ENCODE measurements around the gene TBC1D14. TPM values are rescaled to one million over a fixed set of nuclear protein-coding genes. Genes with fewer than 3 reads are reported as not detected.

Gene TBC1D14
- polyA plus RNA-seq, 1 experiment = 35.8 TPM

DNA sequence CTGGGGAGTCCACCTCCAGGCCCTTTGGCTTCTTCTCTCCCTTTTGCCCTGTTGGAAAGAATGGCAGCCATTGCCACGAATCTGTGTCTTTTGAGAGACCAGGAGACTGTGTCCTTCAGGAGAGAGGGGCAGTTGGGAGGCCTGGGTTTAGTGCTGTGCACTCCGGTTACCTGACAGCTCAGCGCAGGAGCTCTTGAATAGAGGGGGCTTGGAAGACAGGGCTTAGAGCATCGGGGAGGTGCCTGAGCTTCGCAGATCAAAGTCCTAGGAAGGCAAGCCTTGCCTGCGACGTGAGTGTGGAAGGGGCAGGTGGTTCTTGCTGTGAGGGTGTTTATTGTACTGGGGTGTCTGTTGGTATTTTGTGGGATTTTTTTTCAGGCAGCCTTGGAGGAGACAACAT, 91.6 kb downstream of the TBC1D14 start:
- ChIA-PET POLR2A (no interaction called here), CTCF (no interaction called here)
- H3K36me3 ChIP-seq (ENCODE audit: control insufficient read depth, insufficient read depth, low read length) = peaks cover 24% of the 10 kb centered on the region

DNA sequence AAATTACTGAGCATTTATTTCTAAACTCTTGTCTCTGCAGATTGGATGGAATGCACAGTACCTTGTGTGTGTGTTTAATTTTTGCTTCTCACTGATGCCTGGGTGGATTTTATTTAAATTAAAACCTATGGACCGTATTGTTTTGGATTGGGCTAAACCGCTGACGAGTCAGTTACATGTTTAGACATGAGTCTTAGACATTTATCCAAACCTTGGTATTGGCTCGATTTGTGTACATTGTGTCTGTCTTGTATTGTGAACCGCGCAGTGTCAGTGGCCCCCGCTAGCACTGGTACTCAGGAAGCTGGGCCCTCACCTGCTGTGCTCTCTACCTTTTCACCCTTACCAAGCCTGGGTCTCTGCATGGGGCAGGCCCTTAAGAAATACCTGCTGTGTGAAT, 92.7 kb downstream of the TBC1D14 start:
- peaks cover 21% of the 10 kb centered on the region for H3K36me3 ChIP-seq (ENCODE audit: control insufficient read depth, insufficient read depth, low read length)
- H3K27me3 ChIP-seq (ENCODE audit: control insufficient read depth, insufficient read depth, low read length) = no peaks in the 10 kb centered on the region
- CTCF ChIA-PET = interaction anchor here (1.1 kb wide), 1 partner anchor 12 kb away, joined by 3 read pairs; no protein-coding TSS in a partner anchor
- no peak overlapping the region for H3K4me3 ChIP-seq (ENCODE audit: low read depth, low read length)
- TF ChIP-seq, protein P1, sequence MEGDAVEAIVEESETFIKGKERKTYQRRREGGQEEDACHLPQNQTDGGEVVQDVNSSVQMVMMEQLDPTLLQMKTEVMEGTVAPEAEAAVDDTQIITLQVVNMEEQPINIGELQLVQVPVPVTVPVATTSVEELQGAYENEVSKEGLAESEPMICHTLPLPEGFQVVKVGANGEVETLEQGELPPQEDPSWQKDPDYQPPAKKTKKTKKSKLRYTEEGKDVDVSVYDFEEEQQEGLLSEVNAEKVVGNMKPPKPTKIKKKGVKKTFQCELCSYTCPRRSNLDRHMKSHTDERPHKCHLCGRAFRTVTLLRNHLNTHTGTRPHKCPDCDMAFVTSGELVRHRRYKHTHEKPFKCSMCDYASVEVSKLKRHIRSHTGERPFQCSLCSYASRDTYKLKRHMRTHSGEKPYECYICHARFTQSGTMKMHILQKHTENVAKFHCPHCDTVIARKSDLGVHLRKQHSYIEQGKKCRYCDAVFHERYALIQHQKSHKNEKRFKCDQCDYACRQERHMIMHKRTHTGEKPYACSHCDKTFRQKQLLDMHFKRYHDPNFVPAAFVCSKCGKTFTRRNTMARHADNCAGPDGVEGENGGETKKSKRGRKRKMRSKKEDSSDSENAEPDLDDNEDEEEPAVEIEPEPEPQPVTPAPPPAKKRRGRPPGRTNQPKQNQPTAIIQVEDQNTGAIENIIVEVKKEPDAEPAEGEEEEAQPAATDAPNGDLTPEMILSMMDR (IDR thresholded peaks at IDR 0.05; ENCODE audit: insufficient read depth, low read depth, low read length) = no peak
- POLR2A ChIA-PET = no interaction called here
- DNase-seq (ENCODE audit: low read depth) = no peak

More for the DNA sequence above, 91.6 kb downstream of the TBC1D14 start:
- Histone ChIP-seq H3K27me3 (ENCODE audit: control insufficient read depth, insufficient read depth, low read length) (no peaks in the 10 kb centered on the region), H3K4me3 (ENCODE audit: low read depth, low read length) (no peak overlapping the region)
- no peak for DNase-seq (ENCODE audit: low read depth)
- TF ChIP-seq, protein P1 (IDR thresholded peaks at IDR 0.05; ENCODE audit: insufficient read depth, low read depth, low read length) = no peak

DNA sequence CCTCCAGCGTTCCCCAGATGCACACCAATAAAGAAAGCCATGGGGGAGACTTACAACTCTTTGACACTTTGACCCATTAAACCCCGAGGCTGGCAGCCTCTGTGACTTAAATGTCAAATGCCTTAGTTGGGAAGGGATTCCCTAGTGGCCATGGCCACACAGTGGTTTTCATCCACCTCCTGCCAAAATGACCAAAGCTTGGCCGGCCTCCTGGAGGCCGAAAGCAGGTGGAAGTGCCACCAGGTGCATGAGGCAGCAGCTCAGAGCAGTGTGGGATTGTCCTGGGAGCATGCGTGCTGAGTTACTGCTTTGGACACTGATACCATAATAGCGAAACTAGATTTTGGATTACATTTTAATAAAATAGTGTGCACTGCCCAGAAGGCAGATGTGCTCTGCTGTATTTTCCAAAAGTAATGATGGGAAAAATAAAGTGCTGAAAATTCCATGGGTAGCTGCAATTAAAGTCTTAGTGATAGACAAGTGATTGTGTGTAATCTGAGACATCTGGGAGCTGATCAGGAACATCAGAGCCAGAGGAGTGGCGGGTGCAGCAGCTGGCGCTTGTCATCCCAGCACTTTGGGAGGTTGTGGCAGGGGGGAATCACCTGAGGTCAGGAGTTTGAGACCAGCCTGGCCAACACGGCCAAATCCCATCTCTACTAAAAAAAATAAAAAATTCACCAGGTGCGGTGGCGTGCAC, 93.7 kb downstream of the TBC1D14 start:
- Histone ChIP-seq H3K36me3 (ENCODE audit: control insufficient read depth, insufficient read depth, low read length) (peaks cover 22% of the 10 kb centered on the region), H3K4me3 (ENCODE audit: low read depth, low read length) (no peak overlapping the region), H3K27me3 (ENCODE audit: control insufficient read depth, insufficient read depth, low read length) (no peaks in the 10 kb centered on the region)
- no peak for DNase-seq (ENCODE audit: low read depth)
- TF ChIP-seq, protein P1 (IDR thresholded peaks at IDR 0.05; ENCODE audit: insufficient read depth, low read depth, low read length) = no peak
- CTCF ChIA-PET = interaction anchor here (1.0 to 1.1 kb wide), 3 partner anchors 9 to 29 kb away, joined by 3 to 4 read pairs (median 3); no protein-coding TSS in a partner anchor
- POLR2A ChIA-PET = no interaction called here

DNA sequence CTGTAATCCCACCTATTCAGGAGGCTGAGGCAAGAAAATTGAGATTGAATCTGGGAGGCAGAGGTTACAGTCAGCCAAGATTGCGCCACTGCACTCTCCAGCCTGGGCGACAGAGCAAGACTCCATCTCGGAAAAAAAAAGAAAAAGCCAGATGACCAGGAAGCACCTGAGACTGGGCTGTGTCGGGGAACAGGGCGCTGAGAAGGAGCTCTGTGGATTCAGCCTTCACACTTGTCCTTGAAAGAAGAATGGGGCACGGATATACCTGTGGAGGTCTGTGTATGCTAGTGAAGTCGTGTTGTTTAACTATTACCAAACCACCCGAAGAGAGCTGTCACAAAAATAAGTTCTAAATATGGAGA, 94.2 kb downstream of the TBC1D14 start:
- Histone ChIP-seq H3K27me3 (ENCODE audit: control insufficient read depth, insufficient read depth, low read length) (no peaks in the 10 kb centered on the region), H3K36me3 (ENCODE audit: control insufficient read depth, insufficient read depth, low read length) (peaks cover 22% of the 10 kb centered on the region), H3K4me3 (ENCODE audit: low read depth, low read length) (no peak overlapping the region)
- no peak for DNase-seq (ENCODE audit: low read depth)
- ChIA-PET POLR2A (no interaction called here), CTCF (interaction anchor here (1.0 kb wide), 2 partner anchors 8 to 29 kb away, joined by 3 to 4 read pairs; no protein-coding TSS in a partner anchor)
- TF ChIP-seq, protein P1 (IDR thresholded peaks at IDR 0.05; ENCODE audit: insufficient read depth, low read depth, low read length) = no peak

DNA sequence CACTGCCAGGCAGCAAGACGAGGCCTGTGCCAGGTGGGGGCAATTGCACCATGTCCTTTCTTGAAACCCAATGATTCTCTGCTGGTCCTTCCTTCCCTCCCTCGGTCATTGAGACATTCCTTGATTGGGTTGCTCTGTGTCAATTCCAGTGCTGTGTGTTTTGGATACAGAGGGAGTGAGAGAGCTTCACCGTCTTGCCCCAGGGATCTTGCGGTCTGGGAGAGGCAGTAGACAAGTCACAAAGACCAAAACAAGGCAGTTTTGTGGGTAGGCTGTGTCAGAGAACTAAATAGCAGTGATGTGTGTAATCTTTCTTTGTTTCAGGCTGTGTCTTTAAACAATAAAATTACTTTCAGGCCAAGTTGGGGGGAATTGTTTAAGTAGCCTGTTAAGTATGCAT, 94.7 kb downstream of the TBC1D14 start:
- peak; percentile 64 for DNase-seq (ENCODE audit: low read depth)
- H3K4me3 ChIP-seq (ENCODE audit: low read depth, low read length) = no peak overlapping the region
- POLR2A ChIA-PET = no interaction called here

More for the DNA sequence above, 94.7 kb downstream of the TBC1D14 start:
- CTCF ChIA-PET = no interaction called here
- TF ChIP-seq, protein P1 (IDR thresholded peaks at IDR 0.05; ENCODE audit: insufficient read depth, low read depth, low read length) = no peak
- peaks cover 20% of the 10 kb centered on the region for H3K36me3 ChIP-seq (ENCODE audit: control insufficient read depth, insufficient read depth, low read length)
- H3K27me3 ChIP-seq (ENCODE audit: control insufficient read depth, insufficient read depth, low read length) = no peaks in the 10 kb centered on the region
